GM12892 (cell line): ENCODE results near the gene EVC2.

Source experiments
- POLR2A ChIP-seq: IDR thresholded peaks from 2 replicates; pipeline ENCODE4 v1.6.1; 2011; ENCODE audit warnings: low read depth, low read length, control low read depth
- POLR2AphosphoS5 ChIP-seq: IDR thresholded peaks from 2 replicates; pipeline ENCODE4 v1.6.1; 2011; ENCODE audit warnings: low read depth, low read length, control low read depth

DNA sequence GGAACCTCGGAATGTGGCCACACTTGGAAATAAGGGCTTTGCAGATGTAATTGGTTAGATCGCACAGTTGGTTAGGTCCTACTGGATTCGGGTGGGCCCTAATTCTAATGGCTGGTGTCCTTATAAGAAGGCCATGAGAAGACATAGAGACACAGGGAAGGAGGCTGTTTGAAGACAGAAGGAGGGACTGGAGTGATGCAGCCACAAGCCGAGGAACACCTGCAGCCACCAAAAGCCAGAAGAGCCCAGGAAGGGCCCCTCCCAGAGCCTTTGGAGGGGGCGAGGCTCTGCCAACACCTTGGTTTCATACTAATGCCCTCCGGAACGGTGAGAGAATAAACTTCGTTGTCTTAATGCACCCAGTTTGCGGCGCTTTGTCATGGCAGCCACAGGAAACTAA, 49.6 kb upstream of the EVC2 start:
- TF ChIP-seq POLR2A, result no peak
- no peak for TF ChIP-seq POLR2AphosphoS5
